GM12878 (cell line): ENCODE measurements around the gene GANAB. TPM values are rescaled to one million over a fixed set of nuclear protein-coding genes. Genes with fewer than 3 reads are reported as not detected.

Experiments used
- ATAC-seq: fragments of 200-7000 bp; cut with Tn5 transposase; 3 replicates; pipeline ENCODE4 v1.9.1; 2020; ENCODE audit warnings: mild to moderate bottlenecking, moderate library complexity
- BruUV-seq: library from RNA; stranded (reverse); fragments of 400-500 nt; replicated peaks from 2 replicates; lab custom pipeline; 2021; lab: Mats Ljungman, UMichigan
- CTCF ChIA-PET: fragments of 300-600 bp; sonication (Branson Sonifier 250); formaldehyde crosslinking; extraction: SDS; loops from one replicate; lab custom pipeline; 2021; ENCODE audit warnings: inconsistent platforms; lab: Yijun Ruan, JAX
- POLR2A ChIA-PET: fragments of 350-600 bp; formaldehyde crosslinking; extraction: SDS; loops from one replicate; lab custom pipeline; 2021; ENCODE audit warnings: inconsistent platforms; lab: Charles Lee
- RAD21 ChIA-PET: fragments of 300-600 bp; sonication (Branson Sonifier 250); formaldehyde crosslinking; loops from one replicate; lab custom pipeline; 2023; ENCODE audit warnings: antibody characterized with exemption; ENCODE audit not compliant: unreplicated experiment; lab: Charles Lee
- SMC1A ChIA-PET: fragments of 300-600 bp; sonication (Branson Sonifier 250); formaldehyde crosslinking; loops from one replicate; lab custom pipeline; 2023; ENCODE audit not compliant: unreplicated experiment, uncharacterized antibody; lab: Charles Lee
- DNase-seq: peaks from one replicate; pipeline ENCODE4 v3.0.0-alpha.2; 2011; ENCODE audit warnings: low read depth, low spot score
- FAIRE-seq: peaks from 3 replicates; lab custom pipeline; 2011; peaks lifted over from hg19 to GRCh38; lab: Jason Lieb, UNC
- H2AFZ ChIP-seq: 2 replicates; pipeline ENCODE4 v1.6.0; 2011; ENCODE audit warnings: low read depth, low read length, control low read depth; ENCODE audit not compliant: control insufficient read depth
- H3K27ac ChIP-seq: 2 replicates; pipeline ENCODE4 v1.5.1; 2011; ENCODE audit warnings: control low read depth; ENCODE audit not compliant: control insufficient read depth, insufficient read depth
- H3K27me3 ChIP-seq, 2 experiments: replicated peaks in 1 of 2; 2 replicates each; pipeline versions ENCODE4 v1.6.0 to v1.6.1; 2011; ENCODE audit warnings: low read length in 1 of 2; ENCODE audit not compliant: control insufficient read depth in 2 of 2, insufficient read depth in 2 of 2
- H3K36me3 ChIP-seq, 2 experiments: 2 replicates each; pipeline ENCODE4 v1.5.1; 2011; ENCODE audit warnings: low read length in 1 of 2; ENCODE audit not compliant: control insufficient read depth in 2 of 2, insufficient read depth in 2 of 2
- H3K4me1 ChIP-seq: 2 replicates; pipeline ENCODE4 v1.6.1; 2011; ENCODE audit warnings: mild to moderate bottlenecking, low read length, moderate library complexity, mixed read lengths; ENCODE audit not compliant: control insufficient read depth, insufficient read depth
- H3K4me2 ChIP-seq: 2 replicates; pipeline ENCODE4 v1.6.0; 2011; ENCODE audit warnings: control low read depth; ENCODE audit not compliant: control insufficient read depth, insufficient read depth
- H3K4me3 ChIP-seq: fragments of 200-600 bp; sonication (generic); 2 replicates; pipeline ENCODE4 v1.5.1; 2016
- H3K79me2 ChIP-seq: 2 replicates; pipeline ENCODE4 v1.6.0; 2011; ENCODE audit warnings: low read length; ENCODE audit not compliant: control insufficient read depth, insufficient read depth
- H3K9ac ChIP-seq: 2 replicates; pipeline ENCODE4 v1.8.0; 2011; ENCODE audit warnings: low read length, control low read depth, mixed read lengths; ENCODE audit not compliant: control insufficient read depth, insufficient read depth
- H3K9me3 ChIP-seq: replicated peaks from 3 replicates; pipeline ENCODE4 v1.5.1; 2011; ENCODE audit warnings: mild to moderate bottlenecking, low read length; ENCODE audit not compliant: control insufficient read depth, insufficient read depth
- H4K20me1 ChIP-seq: 2 replicates; pipeline ENCODE4 v1.6.0; 2011; ENCODE audit not compliant: control insufficient read depth, insufficient read depth
- BCL11A ChIP-seq: IDR thresholded peaks from 2 replicates; pipeline ENCODE4 v1.6.1; 2011; ENCODE audit warnings: low read depth, low read length
- BCL3 ChIP-seq: IDR thresholded peaks from 2 replicates; pipeline ENCODE4 v1.6.1; 2011; ENCODE audit warnings: borderline replicate concordance, low read depth, mild to moderate bottlenecking, moderate library complexity, low read length; ENCODE audit not compliant: insufficient read depth, poor library complexity, severe bottlenecking
- BMI1 ChIP-seq: fragments of 450-650 bp; IDR thresholded peaks from 2 replicates; pipeline ENCODE4 v1.6.1; 2016; ENCODE audit warnings: mild to moderate bottlenecking, moderate library complexity, borderline replicate concordance
- CEBPB ChIP-seq, 2 experiments: fragments of 150-350 bp in 1 of 2; IDR thresholded peaks; 2 replicates each; pipeline ENCODE4 v1.6.1; 2012 to 2014; ENCODE audit warnings: low read depth in 2 of 2, low read length in 2 of 2, borderline replicate concordance in 1 of 2, inconsistent platforms in 1 of 2
- ELK1 ChIP-seq: IDR thresholded peaks from 2 replicates; pipeline ENCODE4 v1.6.1; 2012; ENCODE audit warnings: low read depth, low read length, improper control_type of control experiment
- HDAC6 ChIP-seq: fragments of 200-600 bp; sonication (generic); IDR thresholded peaks from one replicate; pipeline ENCODE4 v1.8.0; 2017; ENCODE audit warnings: antibody characterized with exemption; ENCODE audit not compliant: unreplicated experiment
- IKZF2 ChIP-seq, 2 experiments: fragments of 450-650 bp; IDR thresholded peaks; 2 replicates each; pipeline ENCODE4 v1.6.1; 2017; ENCODE audit warnings: mild to moderate bottlenecking in 2 of 2, moderate library complexity in 2 of 2
- KDM1A ChIP-seq: fragments of 200-600 bp; sonication (generic); IDR thresholded peaks from 2 replicates; pipeline ENCODE4 v1.6.1; 2016; ENCODE audit warnings: borderline replicate concordance
- MYC ChIP-seq: IDR thresholded peaks from 2 replicates; pipeline ENCODE4 v1.6.1; 2011; ENCODE audit warnings: mild to moderate bottlenecking, low read length, moderate library complexity, inconsistent platforms; ENCODE audit not compliant: insufficient read depth, insufficient replicate concordance, insufficient read length, severe bottlenecking
- NRF1 ChIP-seq: conservative IDR thresholded peaks from 2 replicates; pipeline ENCODE4 v1.6.1; 2011; ENCODE audit warnings: mild to moderate bottlenecking, low read depth, low read length, improper control_type of control experiment
- SP1 ChIP-seq: IDR thresholded peaks from one replicate; pipeline ENCODE4 v1.6.1; 2011; ENCODE audit warnings: low read depth, low read length
- SPI1 ChIP-seq: IDR thresholded peaks from 2 replicates; pipeline ENCODE4 v1.6.1; 2011; ENCODE audit warnings: low read depth, mild to moderate bottlenecking, low read length, moderate library complexity, borderline replicate concordance; ENCODE audit not compliant: insufficient read depth
- TARDBP ChIP-seq: IDR thresholded peaks from 2 replicates; pipeline ENCODE4 v1.6.1; 2016; ENCODE audit warnings: borderline replicate concordance
- ZNF207 ChIP-seq: fragments of 450-650 bp; IDR thresholded peaks from 2 replicates; pipeline ENCODE4 v1.6.1; 2014; ENCODE audit warnings: antibody characterized with exemption, mild to moderate bottlenecking, borderline replicate concordance
- ZNF24 ChIP-seq: fragments of 450-650 bp; IDR thresholded peaks from 2 replicates; pipeline ENCODE4 v1.6.1; 2017; ENCODE audit warnings: antibody characterized with exemption, mild to moderate bottlenecking
- WGBS: methylation state at CpG from one replicate; pipeline ENCODE4 v1.1.6; 2016; ENCODE audit warnings: low lambda C conversion rate; ENCODE audit not compliant: insufficient replicate concordance, insufficient coverage; ENCODE audit errors: missing lambda C conversion rate; 5-methylcytosine and 5-hydroxymethylcytosine counted together
- in situ Hi-C: fragments of 300-500 bp; cut with MboI; formaldehyde crosslinking; loops from 9 replicates; pipeline ENCODE4 v1.14.3; 2018; ENCODE audit warnings: mixed read lengths
- intact Hi-C: fragments of 100-400 bp; cut with micrococcal nuclease; formaldehyde crosslinking; loops from one replicate; pipeline ENCODE4 v1.14.2; 2022; ENCODE audit not compliant: unreplicated experiment
- polyA plus RNA-seq, 11 experiments: library from polyadenylated mRNA; depleted of rRNA in 4 of 11; unstranded in 6 of 11; stranded (reverse) in 5 of 11; fragments of >200 nt; fragmentation: Nextera tagmentation in 4 of 11; fragmentation: Illumina TruSeq in 1 of 11; extraction: Ambion mirVana in 4 of 11; extraction: Trizol in 1 of 11; gene quantifications; 1 replicate in 1 of 11; 2 replicates in 10 of 11; pipeline versions ENCODE4 v1.2.1 to v1.2.3, GENCODE V29; 2011 to 2016; ENCODE audit warnings: inconsistent platforms in 2 of 11, missing spikeins in 2 of 11, low read depth in 1 of 11
- total RNA-seq, 4 experiments: library from RNA; depleted of rRNA in 3 of 4; stranded (reverse); fragments of >200 nt in 3 of 4; fragmentation: Illumina TruSeq in 1 of 4; extraction: Trizol in 1 of 4; gene quantifications; 2 replicates each; pipeline versions ENCODE4 v1.2.1 to v1.2.3, GENCODE V29; 2013 to 2021
- TF ChIP-seq, protein P1 (sequence below): fragments of 450-650 bp; IDR thresholded peaks from 2 replicates; pipeline ENCODE4 v1.6.1; 2016; ENCODE audit warnings: mild to moderate bottlenecking
- TF ChIP-seq, protein P2 (sequence below): fragments of 450-650 bp; IDR thresholded peaks from 2 replicates; pipeline ENCODE4 v1.6.1; 2017; ENCODE audit warnings: mild to moderate bottlenecking, moderate library complexity

Gene GANAB
- total and polyA plus RNA-seq, 10 of the 15 experiments (the other 5 are each of a cell fraction or from before 2014, with no cell fraction given), result 4.5 to 175 (median 102) TPM

- ChIA-PET RAD21 (no interaction called here), POLR2A (no interaction called here), SMC1A (no interaction called here), CTCF (no interaction called here)
- intact Hi-C loops (no loop called here), in situ Hi-C loops (no loop called here)
- Histone ChIP-seq H3K4me2 (no peak overlapping the region), H3K79me2 (peaks cover 16% of the 10 kb centered on the region), H3K27ac (no peak overlapping the region), H3K27me3 (no peaks in the 10 kb centered on the region), H3K9ac (no peak overlapping the region), H3K36me3 (no peaks in the 10 kb centered on the region; a peak in 2 of 4 replicates), H4K20me1 (no peaks in the 10 kb centered on the region), H3K9me3 (no peaks in the 10 kb centered on the region)
- WGBS, result 65% methylated on average over 7 of the region's 7 CpGs
- ATAC-seq, result no peak
- no peak for FAIRE-seq
- no TSS peak for BruUV-seq
- DNase-seq, result no peak
- no peak for TF ChIP-seq CEBPB (IDR thresholded peaks at IDR 0.05; ENCODE audit: borderline replicate concordance in 1 of 2, low read depth in 2 of 2, low read length in 2 of 2)
- TF ChIP-seq SP1, result no peak
- no peak for TF ChIP-seq ZNF24
- TF ChIP-seq HDAC6, result no peak
- TF ChIP-seq BCL3, result no peak
- TF ChIP-seq, protein P1, sequence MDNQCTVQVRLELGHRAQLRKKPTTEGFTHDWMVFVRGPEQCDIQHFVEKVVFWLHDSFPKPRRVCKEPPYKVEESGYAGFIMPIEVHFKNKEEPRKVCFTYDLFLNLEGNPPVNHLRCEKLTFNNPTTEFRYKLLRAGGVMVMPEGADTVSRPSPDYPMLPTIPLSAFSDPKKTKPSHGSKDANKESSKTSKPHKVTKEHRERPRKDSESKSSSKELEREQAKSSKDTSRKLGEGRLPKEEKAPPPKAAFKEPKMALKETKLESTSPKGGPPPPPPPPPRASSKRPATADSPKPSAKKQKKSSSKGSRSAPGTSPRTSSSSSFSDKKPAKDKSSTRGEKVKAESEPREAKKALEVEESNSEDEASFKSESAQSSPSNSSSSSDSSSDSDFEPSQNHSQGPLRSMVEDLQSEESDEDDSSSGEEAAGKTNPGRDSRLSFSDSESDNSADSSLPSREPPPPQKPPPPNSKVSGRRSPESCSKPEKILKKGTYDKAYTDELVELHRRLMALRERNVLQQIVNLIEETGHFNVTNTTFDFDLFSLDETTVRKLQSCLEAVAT, result no peak
- TF ChIP-seq BCL11A, result no peak
- no peak for TF ChIP-seq ELK1
- no peak for TF ChIP-seq IKZF2 (IDR thresholded peaks at IDR 0.05)
- TF ChIP-seq NRF1, result no peak
- no peak for TF ChIP-seq KDM1A
- TF ChIP-seq TARDBP, result no peak
- no peak for TF ChIP-seq SPI1
- no peak for TF ChIP-seq MYC
- TF ChIP-seq, protein P2, sequence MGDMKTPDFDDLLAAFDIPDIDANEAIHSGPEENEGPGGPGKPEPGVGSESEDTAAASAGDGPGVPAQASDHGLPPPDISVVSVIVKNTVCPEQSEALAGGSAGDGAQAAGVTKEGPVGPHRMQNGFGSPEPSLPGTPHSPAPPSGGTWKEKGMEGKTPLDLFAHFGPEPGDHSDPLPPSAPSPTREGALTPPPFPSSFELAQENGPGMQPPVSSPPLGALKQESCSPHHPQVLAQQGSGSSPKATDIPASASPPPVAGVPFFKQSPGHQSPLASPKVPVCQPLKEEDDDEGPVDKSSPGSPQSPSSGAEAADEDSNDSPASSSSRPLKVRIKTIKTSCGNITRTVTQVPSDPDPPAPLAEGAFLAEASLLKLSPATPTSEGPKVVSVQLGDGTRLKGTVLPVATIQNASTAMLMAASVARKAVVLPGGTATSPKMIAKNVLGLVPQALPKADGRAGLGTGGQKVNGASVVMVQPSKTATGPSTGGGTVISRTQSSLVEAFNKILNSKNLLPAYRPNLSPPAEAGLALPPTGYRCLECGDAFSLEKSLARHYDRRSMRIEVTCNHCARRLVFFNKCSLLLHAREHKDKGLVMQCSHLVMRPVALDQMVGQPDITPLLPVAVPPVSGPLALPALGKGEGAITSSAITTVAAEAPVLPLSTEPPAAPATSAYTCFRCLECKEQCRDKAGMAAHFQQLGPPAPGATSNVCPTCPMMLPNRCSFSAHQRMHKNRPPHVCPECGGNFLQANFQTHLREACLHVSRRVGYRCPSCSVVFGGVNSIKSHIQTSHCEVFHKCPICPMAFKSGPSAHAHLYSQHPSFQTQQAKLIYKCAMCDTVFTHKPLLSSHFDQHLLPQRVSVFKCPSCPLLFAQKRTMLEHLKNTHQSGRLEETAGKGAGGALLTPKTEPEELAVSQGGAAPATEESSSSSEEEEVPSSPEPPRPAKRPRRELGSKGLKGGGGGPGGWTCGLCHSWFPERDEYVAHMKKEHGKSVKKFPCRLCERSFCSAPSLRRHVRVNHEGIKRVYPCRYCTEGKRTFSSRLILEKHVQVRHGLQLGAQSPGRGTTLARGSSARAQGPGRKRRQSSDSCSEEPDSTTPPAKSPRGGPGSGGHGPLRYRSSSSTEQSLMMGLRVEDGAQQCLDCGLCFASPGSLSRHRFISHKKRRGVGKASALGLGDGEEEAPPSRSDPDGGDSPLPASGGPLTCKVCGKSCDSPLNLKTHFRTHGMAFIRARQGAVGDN, result no peak
- no peak for TF ChIP-seq ZNF207
- TF ChIP-seq BMI1, result no peak
- TF ChIP-seq, all 136 proteins: peak for 0
- no peak overlapping the region for H3K4me3 ChIP-seq
- no peak overlapping the region for H2AFZ ChIP-seq
- peaks cover 11% of the 10 kb centered on the region for H3K4me1 ChIP-seq
Observed at GRCh38 chr11:62615521-62615920, 30.9 kb downstream of the GANAB start.
